GM23338 (cell line): ENCODE results near the gene DLG4.

Source experiments
- CREB1 ChIP-seq: fragments of 250-450 bp; sonication (Bioruptor Pico); IDR thresholded peaks from 2 replicates; pipeline ENCODE4 v1.5.0; 2020; ENCODE audit warnings: low read depth, mild to moderate bottlenecking, moderate library complexity
- EZH2 ChIP-seq: fragments of 200-600 bp; sonication (generic); IDR thresholded peaks from one replicate; pipeline ENCODE4 v1.8.0; 2017; ENCODE audit warnings: antibody characterized with exemption, mild to moderate bottlenecking, low read depth; ENCODE audit not compliant: unreplicated experiment
- EZH2phosphoT487 ChIP-seq: fragments of 200-600 bp; sonication (generic); IDR thresholded peaks from one replicate; pipeline ENCODE4 v1.8.1; 2018; ENCODE audit warnings: antibody characterized with exemption; ENCODE audit not compliant: unreplicated experiment
- JUNB ChIP-seq: IDR thresholded peaks from one replicate; pipeline ENCODE4 v1.6.1; 2016; ENCODE audit warnings: antibody characterized with exemption; ENCODE audit not compliant: unreplicated experiment
- NANOG ChIP-seq: IDR thresholded peaks from 2 replicates; pipeline ENCODE4 v1.6.1; 2016; ENCODE audit warnings: antibody characterized with exemption, borderline replicate concordance
- POLR2AphosphoS5 ChIP-seq: IDR thresholded peaks from 2 replicates; pipeline ENCODE4 v1.6.1; 2016; ENCODE audit warnings: antibody characterized with exemption, low read depth
- STAT1 ChIP-seq: IDR thresholded peaks from one replicate; pipeline ENCODE4 v1.6.1; 2016; ENCODE audit warnings: antibody characterized with exemption; ENCODE audit not compliant: unreplicated experiment
- ZNF331 ChIP-seq: fragments of 250-450 bp; sonication (Bioruptor Pico); IDR thresholded peaks from 2 replicates; pipeline ENCODE4 v1.5.0; 2020; ENCODE audit warnings: low read depth, mild to moderate bottlenecking, moderate library complexity
- TF ChIP-seq, protein P1 (sequence below), 2 experiments: fragments of 200-600 bp in 1 of 2; sonication (generic) in 1 of 2; conservative IDR thresholded peaks; 2 replicates each; pipeline versions ENCODE4 v1.5.1 to v1.6.1; 2016 to 2017; ENCODE audit warnings: antibody characterized with exemption in 2 of 2, low read depth in 2 of 2, mild to moderate bottlenecking in 2 of 2, moderate library complexity in 1 of 2
- TF ChIP-seq, protein P2 (sequence below): IDR thresholded peaks from one replicate; pipeline ENCODE4 v1.6.1; 2018; ENCODE audit warnings: antibody characterized with exemption; ENCODE audit not compliant: unreplicated experiment
- TF ChIP-seq, protein P3 (sequence below): fragments of 250-450 bp; sonication (Bioruptor Pico); IDR thresholded peaks from 2 replicates; pipeline ENCODE4 v1.5.0; 2020; ENCODE audit warnings: mild to moderate bottlenecking, moderate library complexity
- TF ChIP-seq, protein P4 (sequence below): IDR thresholded peaks from 2 replicates; pipeline ENCODE4 v1.6.1; 2016; ENCODE audit warnings: antibody characterized with exemption

DNA sequence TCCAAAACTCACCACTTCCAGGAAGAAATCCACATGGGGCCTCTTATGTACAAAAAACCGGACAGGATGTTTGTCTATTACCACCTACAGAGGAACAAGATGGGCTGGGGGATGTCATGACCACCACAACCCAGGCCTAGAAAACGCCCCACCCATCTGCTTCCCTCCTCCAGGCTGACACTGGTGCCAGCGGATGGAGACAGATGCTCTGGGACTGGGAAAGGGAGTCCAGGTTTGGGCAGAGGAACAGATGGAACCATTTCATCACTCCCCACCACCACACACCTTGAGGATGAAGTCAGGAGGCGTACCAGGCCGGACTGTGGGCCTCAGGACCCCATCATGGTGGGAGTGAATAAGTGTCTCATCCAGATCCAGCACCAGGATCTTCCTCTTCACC lies 27.1 kb upstream of the DLG4 start:
- TF ChIP-seq EZH2phosphoT487 (no peak), EZH2 (no peak), JUNB (no peak), POLR2AphosphoS5 (no peak), CREB1 (CRISPR knock-in tag) (no peak), NANOG (no peak), STAT1 (no peak), ZNF331 (no peak)
- TF ChIP-seq, protein P1, sequence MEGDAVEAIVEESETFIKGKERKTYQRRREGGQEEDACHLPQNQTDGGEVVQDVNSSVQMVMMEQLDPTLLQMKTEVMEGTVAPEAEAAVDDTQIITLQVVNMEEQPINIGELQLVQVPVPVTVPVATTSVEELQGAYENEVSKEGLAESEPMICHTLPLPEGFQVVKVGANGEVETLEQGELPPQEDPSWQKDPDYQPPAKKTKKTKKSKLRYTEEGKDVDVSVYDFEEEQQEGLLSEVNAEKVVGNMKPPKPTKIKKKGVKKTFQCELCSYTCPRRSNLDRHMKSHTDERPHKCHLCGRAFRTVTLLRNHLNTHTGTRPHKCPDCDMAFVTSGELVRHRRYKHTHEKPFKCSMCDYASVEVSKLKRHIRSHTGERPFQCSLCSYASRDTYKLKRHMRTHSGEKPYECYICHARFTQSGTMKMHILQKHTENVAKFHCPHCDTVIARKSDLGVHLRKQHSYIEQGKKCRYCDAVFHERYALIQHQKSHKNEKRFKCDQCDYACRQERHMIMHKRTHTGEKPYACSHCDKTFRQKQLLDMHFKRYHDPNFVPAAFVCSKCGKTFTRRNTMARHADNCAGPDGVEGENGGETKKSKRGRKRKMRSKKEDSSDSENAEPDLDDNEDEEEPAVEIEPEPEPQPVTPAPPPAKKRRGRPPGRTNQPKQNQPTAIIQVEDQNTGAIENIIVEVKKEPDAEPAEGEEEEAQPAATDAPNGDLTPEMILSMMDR (conservative IDR thresholded peaks at IDR 0.05; ENCODE audit: low read depth in 2 of 2): no peak
- TF ChIP-seq, protein P2, sequence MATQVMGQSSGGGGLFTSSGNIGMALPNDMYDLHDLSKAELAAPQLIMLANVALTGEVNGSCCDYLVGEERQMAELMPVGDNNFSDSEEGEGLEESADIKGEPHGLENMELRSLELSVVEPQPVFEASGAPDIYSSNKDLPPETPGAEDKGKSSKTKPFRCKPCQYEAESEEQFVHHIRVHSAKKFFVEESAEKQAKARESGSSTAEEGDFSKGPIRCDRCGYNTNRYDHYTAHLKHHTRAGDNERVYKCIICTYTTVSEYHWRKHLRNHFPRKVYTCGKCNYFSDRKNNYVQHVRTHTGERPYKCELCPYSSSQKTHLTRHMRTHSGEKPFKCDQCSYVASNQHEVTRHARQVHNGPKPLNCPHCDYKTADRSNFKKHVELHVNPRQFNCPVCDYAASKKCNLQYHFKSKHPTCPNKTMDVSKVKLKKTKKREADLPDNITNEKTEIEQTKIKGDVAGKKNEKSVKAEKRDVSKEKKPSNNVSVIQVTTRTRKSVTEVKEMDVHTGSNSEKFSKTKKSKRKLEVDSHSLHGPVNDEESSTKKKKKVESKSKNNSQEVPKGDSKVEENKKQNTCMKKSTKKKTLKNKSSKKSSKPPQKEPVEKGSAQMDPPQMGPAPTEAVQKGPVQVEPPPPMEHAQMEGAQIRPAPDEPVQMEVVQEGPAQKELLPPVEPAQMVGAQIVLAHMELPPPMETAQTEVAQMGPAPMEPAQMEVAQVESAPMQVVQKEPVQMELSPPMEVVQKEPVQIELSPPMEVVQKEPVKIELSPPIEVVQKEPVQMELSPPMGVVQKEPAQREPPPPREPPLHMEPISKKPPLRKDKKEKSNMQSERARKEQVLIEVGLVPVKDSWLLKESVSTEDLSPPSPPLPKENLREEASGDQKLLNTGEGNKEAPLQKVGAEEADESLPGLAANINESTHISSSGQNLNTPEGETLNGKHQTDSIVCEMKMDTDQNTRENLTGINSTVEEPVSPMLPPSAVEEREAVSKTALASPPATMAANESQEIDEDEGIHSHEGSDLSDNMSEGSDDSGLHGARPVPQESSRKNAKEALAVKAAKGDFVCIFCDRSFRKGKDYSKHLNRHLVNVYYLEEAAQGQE: no peak
- TF ChIP-seq, protein P3, sequence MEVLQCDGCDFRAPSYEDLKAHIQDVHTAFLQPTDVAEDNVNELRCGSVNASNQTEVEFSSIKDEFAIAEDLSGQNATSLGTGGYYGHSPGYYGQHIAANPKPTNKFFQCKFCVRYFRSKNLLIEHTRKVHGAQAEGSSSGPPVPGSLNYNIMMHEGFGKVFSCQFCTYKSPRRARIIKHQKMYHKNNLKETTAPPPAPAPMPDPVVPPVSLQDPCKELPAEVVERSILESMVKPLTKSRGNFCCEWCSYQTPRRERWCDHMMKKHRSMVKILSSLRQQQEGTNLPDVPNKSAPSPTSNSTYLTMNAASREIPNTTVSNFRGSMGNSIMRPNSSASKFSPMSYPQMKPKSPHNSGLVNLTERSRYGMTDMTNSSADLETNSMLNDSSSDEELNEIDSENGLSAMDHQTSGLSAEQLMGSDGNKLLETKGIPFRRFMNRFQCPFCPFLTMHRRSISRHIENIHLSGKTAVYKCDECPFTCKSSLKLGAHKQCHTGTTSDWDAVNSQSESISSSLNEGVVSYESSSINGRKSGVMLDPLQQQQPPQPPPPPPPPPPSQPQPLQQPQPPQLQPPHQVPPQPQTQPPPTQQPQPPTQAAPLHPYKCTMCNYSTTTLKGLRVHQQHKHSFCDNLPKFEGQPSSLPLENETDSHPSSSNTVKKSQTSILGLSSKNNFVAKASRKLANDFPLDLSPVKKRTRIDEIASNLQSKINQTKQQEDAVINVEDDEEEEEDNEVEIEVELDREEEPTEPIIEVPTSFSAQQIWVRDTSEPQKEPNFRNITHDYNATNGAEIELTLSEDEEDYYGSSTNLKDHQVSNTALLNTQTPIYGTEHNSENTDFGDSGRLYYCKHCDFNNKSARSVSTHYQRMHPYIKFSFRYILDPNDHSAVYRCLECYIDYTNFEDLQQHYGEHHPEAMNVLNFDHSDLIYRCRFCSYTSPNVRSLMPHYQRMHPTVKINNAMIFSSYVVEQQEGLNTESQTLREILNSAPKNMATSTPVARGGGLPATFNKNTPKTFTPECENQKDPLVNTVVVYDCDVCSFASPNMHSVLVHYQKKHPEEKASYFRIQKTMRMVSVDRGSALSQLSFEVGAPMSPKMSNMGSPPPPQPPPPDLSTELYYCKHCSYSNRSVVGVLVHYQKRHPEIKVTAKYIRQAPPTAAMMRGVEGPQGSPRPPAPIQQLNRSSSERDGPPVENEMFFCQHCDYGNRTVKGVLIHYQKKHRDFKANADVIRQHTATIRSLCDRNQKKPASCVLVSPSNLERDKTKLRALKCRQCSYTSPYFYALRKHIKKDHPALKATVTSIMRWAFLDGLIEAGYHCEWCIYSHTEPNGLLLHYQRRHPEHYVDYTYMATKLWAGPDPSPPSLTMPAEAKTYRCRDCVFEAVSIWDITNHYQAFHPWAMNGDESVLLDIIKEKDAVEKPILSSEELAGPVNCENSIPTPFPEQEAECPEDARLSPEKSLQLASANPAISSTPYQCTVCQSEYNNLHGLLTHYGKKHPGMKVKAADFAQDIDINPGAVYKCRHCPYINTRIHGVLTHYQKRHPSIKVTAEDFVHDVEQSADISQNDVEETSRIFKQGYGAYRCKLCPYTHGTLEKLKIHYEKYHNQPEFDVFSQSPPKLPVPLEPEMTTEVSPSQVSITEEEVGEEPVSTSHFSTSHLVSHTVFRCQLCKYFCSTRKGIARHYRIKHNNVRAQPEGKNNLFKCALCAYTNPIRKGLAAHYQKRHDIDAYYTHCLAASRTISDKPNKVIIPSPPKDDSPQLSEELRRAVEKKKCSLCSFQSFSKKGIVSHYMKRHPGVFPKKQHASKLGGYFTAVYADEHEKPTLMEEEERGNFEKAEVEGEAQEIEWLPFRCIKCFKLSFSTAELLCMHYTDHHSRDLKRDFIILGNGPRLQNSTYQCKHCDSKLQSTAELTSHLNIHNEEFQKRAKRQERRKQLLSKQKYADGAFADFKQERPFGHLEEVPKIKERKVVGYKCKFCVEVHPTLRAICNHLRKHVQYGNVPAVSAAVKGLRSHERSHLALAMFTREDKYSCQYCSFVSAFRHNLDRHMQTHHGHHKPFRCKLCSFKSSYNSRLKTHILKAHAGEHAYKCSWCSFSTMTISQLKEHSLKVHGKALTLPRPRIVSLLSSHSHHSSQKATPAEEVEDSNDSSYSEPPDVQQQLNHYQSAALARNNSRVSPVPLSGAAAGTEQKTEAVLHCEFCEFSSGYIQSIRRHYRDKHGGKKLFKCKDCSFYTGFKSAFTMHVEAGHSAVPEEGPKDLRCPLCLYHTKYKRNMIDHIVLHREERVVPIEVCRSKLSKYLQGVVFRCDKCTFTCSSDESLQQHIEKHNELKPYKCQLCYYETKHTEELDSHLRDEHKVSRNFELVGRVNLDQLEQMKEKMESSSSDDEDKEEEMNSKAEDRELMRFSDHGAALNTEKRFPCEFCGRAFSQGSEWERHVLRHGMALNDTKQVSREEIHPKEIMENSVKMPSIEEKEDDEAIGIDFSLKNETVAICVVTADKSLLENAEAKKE (CRISPR knock-in tag): no peak
- TF ChIP-seq, protein P4, sequence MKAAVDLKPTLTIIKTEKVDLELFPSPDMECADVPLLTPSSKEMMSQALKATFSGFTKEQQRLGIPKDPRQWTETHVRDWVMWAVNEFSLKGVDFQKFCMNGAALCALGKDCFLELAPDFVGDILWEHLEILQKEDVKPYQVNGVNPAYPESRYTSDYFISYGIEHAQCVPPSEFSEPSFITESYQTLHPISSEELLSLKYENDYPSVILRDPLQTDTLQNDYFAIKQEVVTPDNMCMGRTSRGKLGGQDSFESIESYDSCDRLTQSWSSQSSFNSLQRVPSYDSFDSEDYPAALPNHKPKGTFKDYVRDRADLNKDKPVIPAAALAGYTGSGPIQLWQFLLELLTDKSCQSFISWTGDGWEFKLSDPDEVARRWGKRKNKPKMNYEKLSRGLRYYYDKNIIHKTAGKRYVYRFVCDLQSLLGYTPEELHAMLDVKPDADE: no peak
